Heart left ventricle (tissue), 13 donors: ENCODE results near the gene GOLGA6D.

Experiments
- CTCF ChIP-seq, 12 donors: fragments of 200-600 bp; sonication (generic) in 4 of 12; IDR thresholded peaks; one replicate each; pipeline versions ENCODE4 v1.5.0 to v1.8.0; 2018 to 2022; ENCODE audit warnings: antibody characterized with exemption in 12 of 12, mild to moderate bottlenecking in 5 of 12
- POLR2A ChIP-seq, 2 donors: fragments of 450-650 bp; IDR thresholded peaks; one replicate each; pipeline ENCODE4 v1.6.1; 2017; ENCODE audit warnings: antibody characterized with exemption in 2 of 2, mild to moderate bottlenecking in 2 of 2, moderate library complexity in 2 of 2
- donor health status: ischemic (EF 13 %, LVEDD 7.1; RV severe dilation, severe dysfunction).
- donor health status: DM: no; HTN: yes; CAD: no.
- donor health status: DM: no; HTN: no; CAD: no.
- donor health status: ischemic (EF 25% LVEDD 6.9; RV normal size, moderate dysfunction).
- donor health status: ischemic (EF 25% LVEDD 5.7; RV mildly dilated, moderate dysfunction).
- donor health status: ischemic (EF 35%, LVEDD 5.7; RV mildly dilated, moderate dysfunction).
- donor health status: nonischemic (EF 11% LVEDD 7.7; RV severe dilation, severe dysfunction).
- donor health status: DM: yes; HTN: yes; CAD: no.
- donor health status: PGD.
- donor health status: ischemic (EF 29% LVEDD 5.4; RV normal size, mild dysfunction).
- donor health status: nonischemic (EF 23%, LVEDD 6.1; RV moderate dilation, normal function).

GRCh38 chr15:75338661-75339240, 56.1 kb downstream of the GOLGA6D start:
- TF ChIP-seq CTCF (IDR thresholded peaks at IDR 0.05) (no peak), POLR2A (IDR thresholded peaks at IDR 0.05) (no peak)
